Measurements from ENCODE around the gene MPEG1. TPM values are rescaled to one million over a fixed set of nuclear protein-coding genes. Genes with fewer than 3 reads are reported as not detected.
A peak's percentile ranks its signal among the peaks of the same experiment; 100 is the strongest.

Gene MPEG1
- total RNA-seq, 1 experiment from 2014 or later, result not detected

GRCh38 chr11:59171508-59172322 lies 41.0 kb downstream of the MPEG1 start, which contains the start of gene DTX4:
Gene DTX4, plus strand, starts transcription at chr11:59172132. Its CDS starts 464 bp downstream, at chr11:59172596.
- DNase-seq (ENCODE audit: low spot score), result peak; percentile 77

- DNase-seq (ENCODE audit: low spot score), result no peak
These were observed 48.7 kb downstream of the MPEG1 start for GRCh38 chr11:59164028-59164427.

Other genes starting within 250 kb of the MPEG1 start
- gene GLYATL1B, start 126.6 kb downstream of the MPEG1 start, total RNA-seq (2014; rRNA removed; shearing (Covaris generic)), result not detected in 2 replicates
- 26.7 and 31.4 TPM in 2 replicates for gene FAM111B, start 105.7 kb downstream of the MPEG1 start, total RNA-seq (2014; rRNA removed; shearing (Covaris generic))
- gene FAM111A, start 70.1 kb downstream of the MPEG1 start, total RNA-seq (2014; rRNA removed; shearing (Covaris generic)), result 83.5 and 102 TPM in 2 replicates
- 0.12 and 0.21 TPM in 2 replicates for gene DTX4, start 40.8 kb downstream of the MPEG1 start, total RNA-seq (2014; rRNA removed; shearing (Covaris generic))
- gene OR5AN1, start 146.0 kb upstream of the MPEG1 start, total RNA-seq (2014; rRNA removed; shearing (Covaris generic)), result not detected in 2 replicates
- not detected in 2 replicates for gene OR5A2, start 213.5 kb upstream of the MPEG1 start, total RNA-seq (2014; rRNA removed; shearing (Covaris generic))
- not detected in 2 replicates for gene OR5A1, start 223.5 kb upstream of the MPEG1 start, total RNA-seq (2014; rRNA removed; shearing (Covaris generic))
- gene OR4D6, start 244.0 kb upstream of the MPEG1 start, total RNA-seq (2014; rRNA removed; shearing (Covaris generic)), result not detected in 2 replicates